Keratinocyte (primary cell): ENCODE results near the gene SLC4A1AP.

Experiments
- EZH2 ChIP-seq: IDR thresholded peaks from one replicate; pipeline ENCODE4 v1.6.1; 2012; ENCODE audit warnings: inconsistent platforms, mild to moderate bottlenecking, low read length, moderate library complexity
- TF ChIP-seq, protein P1 (sequence below), 3 experiments: IDR thresholded peaks in 1 of 3; conservative IDR thresholded peaks in 1 of 3; optimal IDR thresholded peaks in 1 of 3; 2 replicates in 2 of 3; 3 replicates in 1 of 3; pipeline versions ENCODE3 to v1.5.1; 2011; ENCODE audit warnings: low read length in 3 of 3, mild to moderate bottlenecking in 3 of 3, moderate library complexity in 2 of 3, control low read depth in 1 of 3, inconsistent platforms in 1 of 3; ENCODE audit not compliant: insufficient read depth in 2 of 3; ENCODE audit errors: extremely low read depth in 1 of 3

DNA sequence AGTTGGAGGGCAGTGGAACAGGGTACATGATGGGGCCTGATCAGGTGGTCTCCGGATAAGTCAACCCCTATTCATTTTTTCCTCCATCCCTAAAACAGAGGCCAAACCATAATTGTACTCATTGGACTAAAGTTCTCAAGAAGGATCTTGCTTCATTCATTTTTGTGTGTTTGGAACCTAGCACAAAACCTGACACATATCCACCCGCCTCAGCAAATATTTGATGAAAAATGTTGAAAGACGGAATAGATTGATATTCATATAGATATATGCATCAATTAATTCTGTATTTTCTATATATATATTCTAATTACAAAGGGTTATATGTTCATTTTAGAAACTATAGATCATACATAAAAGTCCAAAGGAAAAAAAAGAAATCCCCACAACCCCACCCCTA is 21.9 kb downstream of the SLC4A1AP start:
- TF ChIP-seq, protein P1, sequence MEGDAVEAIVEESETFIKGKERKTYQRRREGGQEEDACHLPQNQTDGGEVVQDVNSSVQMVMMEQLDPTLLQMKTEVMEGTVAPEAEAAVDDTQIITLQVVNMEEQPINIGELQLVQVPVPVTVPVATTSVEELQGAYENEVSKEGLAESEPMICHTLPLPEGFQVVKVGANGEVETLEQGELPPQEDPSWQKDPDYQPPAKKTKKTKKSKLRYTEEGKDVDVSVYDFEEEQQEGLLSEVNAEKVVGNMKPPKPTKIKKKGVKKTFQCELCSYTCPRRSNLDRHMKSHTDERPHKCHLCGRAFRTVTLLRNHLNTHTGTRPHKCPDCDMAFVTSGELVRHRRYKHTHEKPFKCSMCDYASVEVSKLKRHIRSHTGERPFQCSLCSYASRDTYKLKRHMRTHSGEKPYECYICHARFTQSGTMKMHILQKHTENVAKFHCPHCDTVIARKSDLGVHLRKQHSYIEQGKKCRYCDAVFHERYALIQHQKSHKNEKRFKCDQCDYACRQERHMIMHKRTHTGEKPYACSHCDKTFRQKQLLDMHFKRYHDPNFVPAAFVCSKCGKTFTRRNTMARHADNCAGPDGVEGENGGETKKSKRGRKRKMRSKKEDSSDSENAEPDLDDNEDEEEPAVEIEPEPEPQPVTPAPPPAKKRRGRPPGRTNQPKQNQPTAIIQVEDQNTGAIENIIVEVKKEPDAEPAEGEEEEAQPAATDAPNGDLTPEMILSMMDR (optimal IDR thresholded peaks at IDR 0.05 in 1 of 3, IDR thresholded peaks at IDR 0.05 in 1 of 3, conservative IDR thresholded peaks at IDR 0.05 in 1 of 3; ENCODE audit: extremely low read depth in 1 of 3, insufficient read depth in 2 of 3, low read length in 3 of 3), result no peak
- no peak for TF ChIP-seq EZH2
